MCF 10A (cell line): Measurements from ENCODE around the gene FAM83B. TPM values are rescaled to one million over a fixed set of nuclear protein-coding genes. Genes with fewer than 3 reads are reported as not detected.

Source experiments
- BruUV-seq: library from RNA; stranded (reverse); fragments of 400-500 nt; replicated peaks from 2 replicates; lab custom pipeline; 2021; lab: Mats Ljungman, UMichigan
- CTCF ChIA-PET: fragments of 300-600 bp; sonication (Branson Sonifier 250); formaldehyde crosslinking; extraction: SDS; loops from one replicate; lab custom pipeline; 2021; ENCODE audit warnings: antibody characterized with exemption, inconsistent platforms; lab: Yijun Ruan, JAX
- POLR2A ChIA-PET: fragments of 300-600, 350-650 bp; sonication (Branson Sonifier 250); formaldehyde crosslinking; extraction: SDS; loops from one replicate; lab custom pipeline; 2020; ENCODE audit warnings: antibody characterized with exemption, inconsistent platforms; lab: Yijun Ruan, JAX
- DNase-seq: peaks from one replicate; pipeline ENCODE4 v3.0.0-alpha.2; 2018; ENCODE audit not compliant: unreplicated experiment
- H3K27ac Mint-ChIP-seq: one replicate; pipeline ENCODE4 v1.8.0; 2022; ENCODE audit warnings: mild to moderate bottlenecking, low read depth, mixed read lengths; ENCODE audit not compliant: unreplicated experiment
- H3K27me3 Mint-ChIP-seq: one replicate; pipeline ENCODE4 v1.8.0; 2022; ENCODE audit warnings: mixed read lengths; ENCODE audit not compliant: insufficient read depth, unreplicated experiment
- H3K36me3 Mint-ChIP-seq: one replicate; pipeline ENCODE4 v1.8.0; 2022; ENCODE audit warnings: mild to moderate bottlenecking, moderate library complexity, mixed read lengths; ENCODE audit not compliant: insufficient read depth, unreplicated experiment
- H3K4me1 Mint-ChIP-seq: one replicate; pipeline ENCODE4 v1.8.0; 2022; ENCODE audit warnings: mixed read lengths; ENCODE audit not compliant: insufficient read depth, unreplicated experiment
- H3K4me3 Mint-ChIP-seq: one replicate; pipeline ENCODE4 v1.8.0; 2022; ENCODE audit warnings: mild to moderate bottlenecking, moderate library complexity, mixed read lengths; ENCODE audit not compliant: unreplicated experiment
- H3K9me3 Mint-ChIP-seq: one replicate; pipeline ENCODE4 v1.8.0; 2022; ENCODE audit warnings: mixed read lengths; ENCODE audit not compliant: unreplicated experiment
- CTCF ChIP-seq: fragments of 200-600 bp; IDR thresholded peaks from one replicate; pipeline ENCODE4 v1.8.0; 2022; ENCODE audit warnings: antibody characterized with exemption, mild to moderate bottlenecking; ENCODE audit not compliant: unreplicated experiment
- intact Hi-C: fragments of 100-400 bp; cut with micrococcal nuclease; formaldehyde crosslinking; loops from 2 replicates; pipeline ENCODE4 v1.14.1; 2022
- total RNA-seq: library from RNA; stranded (reverse); gene quantifications from 2 replicates; pipeline ENCODE4 v1.2.3, GENCODE V29; 2022

Gene FAM83B
- total RNA-seq, 1 experiment from 2014 or later = 25.4 TPM

GRCh38 chr6:54932622-54933021 lies 86.1 kb downstream of the FAM83B start:
- no peak overlapping the region for H3K4me3 Mint-ChIP-seq
- no peak for TF ChIP-seq CTCF
- no peak overlapping the region for H3K27ac Mint-ChIP-seq
- intact Hi-C loops = no loop called here
- H3K4me1 Mint-ChIP-seq = no peaks in the 10 kb centered on the region
- H3K36me3 Mint-ChIP-seq = peaks cover 7% of the 10 kb centered on the region
- H3K9me3 Mint-ChIP-seq = no peaks in the 10 kb centered on the region
- ChIA-PET CTCF (no interaction called here), POLR2A (no interaction called here)
- no TSS peak for BruUV-seq
- H3K27me3 Mint-ChIP-seq = no peaks in the 10 kb centered on the region
- DNase-seq = no peak

DNA sequence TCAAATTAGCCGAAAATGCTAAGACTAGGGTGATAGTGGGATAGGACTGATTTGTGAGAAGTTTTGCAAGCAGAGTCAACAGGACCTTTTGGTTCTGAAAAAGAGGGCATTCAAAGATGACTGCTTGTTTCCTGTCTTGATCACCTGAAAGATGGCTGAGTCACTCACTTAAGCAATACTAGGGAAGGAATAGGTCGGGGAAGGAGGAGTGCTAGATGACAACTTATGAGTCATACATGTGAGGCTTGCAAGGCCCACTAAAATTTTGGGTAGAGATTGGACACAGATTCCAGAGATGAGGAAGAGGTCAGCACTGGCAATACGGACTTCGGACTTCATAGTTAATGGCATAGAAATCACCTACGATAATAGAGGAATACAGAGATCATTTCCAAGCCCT lies 89.2 kb downstream of the FAM83B start:
- H3K4me1 Mint-ChIP-seq = no peaks in the 10 kb centered on the region
- no TSS peak for BruUV-seq
- TF ChIP-seq CTCF = no peak
- POLR2A ChIA-PET = interaction anchor here (0.9 to 1.7 kb wide), 4 partner anchors 11 to 219 kb away, joined by 4 to 6 read pairs (median 5); partner anchors contain the start of gene FAM83B
- no peaks in the 10 kb centered on the region for H3K27me3 Mint-ChIP-seq
- no peak overlapping the region for H3K27ac Mint-ChIP-seq
- H3K4me3 Mint-ChIP-seq = no peak overlapping the region
- no peaks in the 10 kb centered on the region for H3K9me3 Mint-ChIP-seq
- peak; percentile 96 for DNase-seq
- CTCF ChIA-PET = no interaction called here
- H3K36me3 Mint-ChIP-seq = peaks cover 2% of the 10 kb centered on the region
- intact Hi-C loops = loop anchor here (5.0 kb wide), 2 partner anchors 88 to 132 kb away; partner anchors contain the start of gene FAM83B

- POLR2A ChIA-PET = interaction anchor here (0.7 to 1.7 kb wide), 3 partner anchors 9 to 90 kb away, joined by 3 to 5 read pairs (median 5); partner anchors contain the start of gene FAM83B
- no TSS peak for BruUV-seq
- Mint-ChIP-seq H3K27ac (no peak overlapping the region), H3K4me1 (no peaks in the 10 kb centered on the region), H3K27me3 (no peaks in the 10 kb centered on the region), H3K36me3 (peaks cover 11% of the 10 kb centered on the region), H3K9me3 (no peaks in the 10 kb centered on the region), H3K4me3 (no peak overlapping the region)
- intact Hi-C loops = loop anchor here (5.0 kb wide), 2 partner anchors 90 to 130 kb away; partner anchors contain the start of gene FAM83B
- no peak for DNase-seq
- TF ChIP-seq CTCF = no peak
- CTCF ChIA-PET = interaction anchor here (0.6 to 0.7 kb wide), 2 partner anchors 221 to 356 kb away, joined by 3 to 4 read pairs; no protein-coding TSS in a partner anchor
Measured at GRCh38 chr6:54937371-54937770, 90.8 kb downstream of the FAM83B start.

GRCh38 chr6:54957698-54958097 lies 111.1 kb downstream of the FAM83B start:
- TF ChIP-seq CTCF = no peak
- H3K4me1 Mint-ChIP-seq = no peaks in the 10 kb centered on the region
- ChIA-PET CTCF (no interaction called here), POLR2A (no interaction called here)
- DNase-seq = no peak
- no peak overlapping the region for H3K27ac Mint-ChIP-seq
- no TSS peak for BruUV-seq
- no peaks in the 10 kb centered on the region for H3K27me3 Mint-ChIP-seq
- intact Hi-C loops = no loop called here
- H3K36me3 Mint-ChIP-seq = no peaks in the 10 kb centered on the region
- H3K4me3 Mint-ChIP-seq = no peak overlapping the region
- H3K9me3 Mint-ChIP-seq = no peaks in the 10 kb centered on the region
